Activated CD8-positive, alpha-beta memory T cell treated with anti-CD3 and anti-CD28 coated beads for 48 hours (primary cell): ENCODE data around the gene DDX17.

Experiments used
- DNase-seq, 3 experiments: peaks; one replicate each; pipeline ENCODE4 v3.0.0-alpha.2; 2020; ENCODE audit warnings: low read depth in 2 of 3, low spot score in 2 of 3

Gene DDX17

GRCh38 chr22:38467904-38468442, 38.1 kb downstream of the DDX17 start, which contains the start of gene KDELR3:
Gene KDELR3 (plus strand): TSS chr22:38468096. CDS start chr22:38468234, 138 bp downstream.
- peak; percentile 45 to 49 (median 46) for DNase-seq

- DNase-seq, result no peak
Measured at GRCh38 chr22:38467438-38467903, 38.6 kb downstream of the DDX17 start.

GRCh38 chr22:38465673-38466490, 40.2 kb downstream of the DDX17 start:
- DNase-seq, result no peak

GRCh38 chr22:38464992-38465672, 41.0 kb downstream of the DDX17 start:
- DNase-seq, result no peak

GRCh38 chr22:38462960-38463784, 42.9 kb downstream of the DDX17 start:
- DNase-seq, result no peak

- DNase-seq, result peak in 2 of 3 experiments; percentile 23 to 40
Measured at GRCh38 chr22:38461414-38462081, 44.6 kb downstream of the DDX17 start.

GRCh38 chr22:38461057-38461413, 45.1 kb downstream of the DDX17 start:
- DNase-seq, result no peak

- no peak for DNase-seq
Measured at GRCh38 chr22:38460426-38460840, 45.7 kb downstream of the DDX17 start.

- DNase-seq, result no peak
Measured at GRCh38 chr22:38456841-38457699, 49.0 kb downstream of the DDX17 start.

GRCh38 chr22:38456272-38456835, 49.8 kb downstream of the DDX17 start:
- DNase-seq, result no peak

- DNase-seq, result no peak
Measured at GRCh38 chr22:38455530-38456271, 50.4 kb downstream of the DDX17 start.

GRCh38 chr22:38455076-38455529, 51.0 kb downstream of the DDX17 start, which contains the start of gene KCNJ4:
Gene KCNJ4 (minus strand): TSS chr22:38455199. CDS start chr22:38428132, 27,067 bp downstream.
- no peak for DNase-seq

GRCh38 chr22:38454353-38455075, 51.6 kb downstream of the DDX17 start:
- DNase-seq, result no peak

GRCh38 chr22:38453996-38454352, 52.1 kb downstream of the DDX17 start:
- no peak for DNase-seq

GRCh38 chr22:38453066-38453672, 52.9 kb downstream of the DDX17 start:
- DNase-seq, result no peak

- no peak for DNase-seq
Measured at GRCh38 chr22:38452373-38453065, 53.6 kb downstream of the DDX17 start.

GRCh38 chr22:38451864-38452263, 54.2 kb downstream of the DDX17 start:
- no peak for DNase-seq
